Mesenchymal stem cell (in vitro differentiated cells and primary cell): ENCODE results near the gene RAP1GAP2.
A peak's percentile ranks its signal among the peaks of the same experiment; 100 is the strongest.

Experiments
- DNase-seq: peaks from one replicate; pipeline ENCODE4 v3.0.0-alpha.2; 2013
- H2AFZ ChIP-seq: one replicate; pipeline ENCODE4 v1.6.1; 2013; ENCODE audit warnings: low read depth, mild to moderate bottlenecking, control low read depth, inconsistent platforms, low read length, moderate library complexity
- H2AK5ac ChIP-seq: 2 replicates; pipeline ENCODE4 v1.6.1; 2013; ENCODE audit warnings: low read length, moderate library complexity, mild to moderate bottlenecking, inconsistent platforms; ENCODE audit not compliant: severe bottlenecking
- H2BK120ac ChIP-seq: one replicate; pipeline ENCODE4 v1.6.1; 2013; ENCODE audit warnings: low read depth, mild to moderate bottlenecking, inconsistent platforms, low read length, moderate library complexity
- H2BK12ac ChIP-seq, 2 experiments: one replicate each; pipeline ENCODE4 v1.6.1; 2013; ENCODE audit warnings: inconsistent platforms in 2 of 2, low read length in 2 of 2, mild to moderate bottlenecking in 2 of 2, moderate library complexity in 2 of 2, control low read depth in 1 of 2
- H2BK15ac ChIP-seq: one replicate; pipeline ENCODE4 v1.6.1; 2013; ENCODE audit warnings: mild to moderate bottlenecking, low read depth, inconsistent platforms; ENCODE audit not compliant: poor library complexity, severe bottlenecking
- H2BK5ac ChIP-seq: 2 replicates; pipeline ENCODE4 v1.6.1; 2013; ENCODE audit warnings: low read depth, mild to moderate bottlenecking, low read length, control low read depth, inconsistent platforms; ENCODE audit not compliant: poor library complexity, severe bottlenecking
- H3K14ac ChIP-seq, 2 experiments: one replicate each; pipeline ENCODE4 v1.6.1; 2013; ENCODE audit warnings: inconsistent platforms in 2 of 2, low read length in 2 of 2, control low read depth in 1 of 2, mild to moderate bottlenecking in 1 of 2, moderate library complexity in 1 of 2
- H3K18ac ChIP-seq, 2 experiments: one replicate each; pipeline ENCODE4 v1.6.1; 2013; ENCODE audit warnings: inconsistent platforms in 2 of 2, low read length in 2 of 2, control low read depth in 1 of 2, low read depth in 1 of 2, mild to moderate bottlenecking in 1 of 2
- H3K23ac ChIP-seq, 2 experiments: one replicate each; pipeline ENCODE4 v1.6.1; 2013; ENCODE audit warnings: inconsistent platforms in 2 of 2, low read length in 2 of 2, mild to moderate bottlenecking in 2 of 2, moderate library complexity in 2 of 2, control low read depth in 1 of 2
- H3K27ac ChIP-seq: 2 replicates; pipeline ENCODE4 v1.5.1; 2013; ENCODE audit warnings: mild to moderate bottlenecking, moderate library complexity, low read length, control low read depth, inconsistent platforms; ENCODE audit not compliant: poor library complexity, severe bottlenecking
- H3K27me3 ChIP-seq, 2 experiments: 2 replicates each; pipeline versions ENCODE4 v1.6.1 to v1.7.0; 2013; ENCODE audit warnings: low read length in 2 of 2, mild to moderate bottlenecking in 2 of 2, moderate library complexity in 2 of 2, control low read depth in 1 of 2, inconsistent platforms in 1 of 2; ENCODE audit not compliant: control insufficient read depth in 1 of 2, insufficient read depth in 1 of 2
- H3K36me3 ChIP-seq, 2 experiments: 2 replicates each; pipeline versions ENCODE4 v1.6.1 to v1.7.0; 2013; ENCODE audit warnings: low read length in 2 of 2, control low read depth in 1 of 2, inconsistent platforms in 1 of 2, low read depth in 1 of 2, mild to moderate bottlenecking in 1 of 2; ENCODE audit not compliant: insufficient read depth in 2 of 2, control insufficient read depth in 1 of 2
- H3K4ac ChIP-seq, 2 experiments: one replicate each; pipeline ENCODE4 v1.6.1; 2013; ENCODE audit warnings: inconsistent platforms in 2 of 2, low read length in 2 of 2, mild to moderate bottlenecking in 2 of 2, moderate library complexity in 2 of 2, control low read depth in 1 of 2, low read depth in 1 of 2
- H3K4me1 ChIP-seq: 2 replicates; pipeline ENCODE4 v1.6.1; 2013; ENCODE audit warnings: low read depth, low read length, control low read depth; ENCODE audit not compliant: control insufficient read depth, insufficient read depth
- H3K4me2 ChIP-seq: 2 replicates; pipeline ENCODE4 v1.6.1; 2013; ENCODE audit warnings: low read length, mild to moderate bottlenecking, inconsistent platforms; ENCODE audit not compliant: poor library complexity, severe bottlenecking
- H3K4me3 ChIP-seq, 2 experiments: 2 replicates each; pipeline versions ENCODE4 v1.5.1 to v1.7.0; 2013; ENCODE audit warnings: low read length in 2 of 2, mild to moderate bottlenecking in 2 of 2, control low read depth in 1 of 2, low read depth in 1 of 2; ENCODE audit not compliant: insufficient read depth in 1 of 2
- H3K79me1 ChIP-seq: replicated peaks from 2 replicates; pipeline ENCODE4 v1.6.1; 2013; ENCODE audit warnings: mild to moderate bottlenecking, control low read depth, low read length, inconsistent platforms; ENCODE audit not compliant: poor library complexity, severe bottlenecking
- H3K9ac ChIP-seq: 2 replicates; pipeline ENCODE4 v1.7.0; 2013; ENCODE audit warnings: mild to moderate bottlenecking, low read length, moderate library complexity
- H3K9me3 ChIP-seq: 2 replicates; pipeline ENCODE4 v1.7.0; 2013; ENCODE audit warnings: mild to moderate bottlenecking, low read length; ENCODE audit not compliant: control insufficient read depth
- H4K8ac ChIP-seq: one replicate; pipeline ENCODE4 v1.6.1; 2013; ENCODE audit warnings: inconsistent platforms, mild to moderate bottlenecking, low read length, moderate library complexity
- H4K91ac ChIP-seq: one replicate; pipeline ENCODE4 v1.6.1; 2013; ENCODE audit warnings: mild to moderate bottlenecking, low read length, inconsistent platforms
- WGBS: methylation state at CpG from one replicate; pipeline ENCODE4 v1.1.7; 2013; ENCODE audit warnings: mixed read lengths; 5-methylcytosine and 5-hydroxymethylcytosine counted together

RAP1GAP2 gene

DNA sequence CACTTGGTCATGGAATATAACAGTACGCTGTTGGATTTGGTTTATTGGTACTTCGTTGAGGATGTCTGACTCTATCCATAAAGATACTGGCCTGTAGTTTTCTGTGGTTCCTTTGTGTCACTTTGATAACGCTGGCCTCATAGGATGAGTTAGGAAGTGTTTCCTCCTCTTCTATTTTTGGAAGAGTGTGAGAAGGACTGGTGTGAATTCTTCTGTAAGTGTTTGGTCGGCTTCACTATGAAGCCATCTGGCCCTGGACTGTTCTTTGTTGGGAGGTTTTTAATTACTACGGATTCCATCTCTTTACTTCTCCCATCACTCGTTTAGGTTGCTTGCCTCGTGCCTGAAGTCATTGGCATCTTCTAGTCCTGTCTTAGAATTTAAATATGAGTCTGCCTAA, 149.9 kb downstream of the RAP1GAP2 start:
- no peak overlapping the region for H2AFZ ChIP-seq
- no peak for DNase-seq
- H4K91ac ChIP-seq = no peak overlapping the region

DNA sequence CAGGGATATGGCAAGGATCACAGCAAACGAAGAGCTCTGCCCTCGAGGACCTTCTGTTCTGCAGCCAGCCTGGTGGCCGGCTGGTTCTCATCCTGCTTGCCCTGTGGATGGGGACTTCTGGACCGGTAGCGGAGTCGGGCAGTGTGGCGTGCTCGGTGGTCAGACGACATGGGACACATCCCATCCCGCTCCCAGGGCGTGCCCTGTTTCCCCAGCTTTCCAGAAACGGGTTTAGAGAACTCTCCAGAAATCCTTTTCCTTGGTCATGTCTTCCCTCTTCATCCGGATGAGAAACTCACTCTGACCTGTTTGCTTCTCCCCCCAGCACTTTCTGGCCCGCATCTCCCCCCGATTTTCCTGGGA, 151.3 kb downstream of the RAP1GAP2 start:
- H2BK5ac ChIP-seq = no peak overlapping the region
- H3K27ac ChIP-seq = no peak overlapping the region
- H4K91ac ChIP-seq = no peak overlapping the region
- no peak overlapping the region for H3K4me3 ChIP-seq
- H2BK15ac ChIP-seq = no peak overlapping the region
- no peak overlapping the region for H2AFZ ChIP-seq
- no peak overlapping the region for H4K8ac ChIP-seq
- peaks cover 6% of the 10 kb centered on the region for H3K4me1 ChIP-seq
- H3K23ac ChIP-seq = no peak overlapping the region
- H3K79me1 ChIP-seq = no peaks in the 10 kb centered on the region
- H3K18ac ChIP-seq = no peak overlapping the region
- no peak overlapping the region for H3K4me2 ChIP-seq
- H3K14ac ChIP-seq = no peak overlapping the region
- H3K4ac ChIP-seq = no peak overlapping the region
- 87% methylated on average over 13 of the region's 15 CpGs for WGBS
- H2BK120ac ChIP-seq = no peak overlapping the region
- H3K36me3 ChIP-seq = peaks cover 0 to 4% of the 10 kb centered on the region in 2 experiments
- H3K9ac ChIP-seq = no peak overlapping the region
- no peak overlapping the region for H2BK12ac ChIP-seq
- H3K27me3 ChIP-seq = peaks cover 4 to 11% of the 10 kb centered on the region in 2 experiments
- H2AK5ac ChIP-seq = no peak overlapping the region
- no peak for DNase-seq
- no peaks in the 10 kb centered on the region for H3K9me3 ChIP-seq

More for the DNA sequence above, 149.9 kb downstream of the RAP1GAP2 start:
- no peak overlapping the region for H2BK120ac ChIP-seq
- H3K14ac ChIP-seq = no peak overlapping the region
- H3K4ac ChIP-seq = no peak overlapping the region
- H2BK15ac ChIP-seq = no peak overlapping the region
- H3K9me3 ChIP-seq = no peaks in the 10 kb centered on the region
- H3K4me3 ChIP-seq = no peak overlapping the region
- peaks cover 6% of the 10 kb centered on the region for H3K4me1 ChIP-seq
- WGBS = 87% methylated on average over 6 of the region's 7 CpGs
- no peak overlapping the region for H2BK12ac ChIP-seq
- peaks cover 4 to 11% of the 10 kb centered on the region in 2 experiments for H3K27me3 ChIP-seq
- no peak overlapping the region for H3K27ac ChIP-seq
- H2BK5ac ChIP-seq = no peak overlapping the region
- H3K9ac ChIP-seq = no peak overlapping the region
- H3K4me2 ChIP-seq = no peak overlapping the region
- H3K18ac ChIP-seq = no peak overlapping the region
- H3K36me3 ChIP-seq = peaks cover 0 to 4% of the 10 kb centered on the region in 2 experiments
- H3K23ac ChIP-seq = no peak overlapping the region
- no peaks in the 10 kb centered on the region for H3K79me1 ChIP-seq
- H2AK5ac ChIP-seq = no peak overlapping the region
- H4K8ac ChIP-seq = no peak overlapping the region

DNA sequence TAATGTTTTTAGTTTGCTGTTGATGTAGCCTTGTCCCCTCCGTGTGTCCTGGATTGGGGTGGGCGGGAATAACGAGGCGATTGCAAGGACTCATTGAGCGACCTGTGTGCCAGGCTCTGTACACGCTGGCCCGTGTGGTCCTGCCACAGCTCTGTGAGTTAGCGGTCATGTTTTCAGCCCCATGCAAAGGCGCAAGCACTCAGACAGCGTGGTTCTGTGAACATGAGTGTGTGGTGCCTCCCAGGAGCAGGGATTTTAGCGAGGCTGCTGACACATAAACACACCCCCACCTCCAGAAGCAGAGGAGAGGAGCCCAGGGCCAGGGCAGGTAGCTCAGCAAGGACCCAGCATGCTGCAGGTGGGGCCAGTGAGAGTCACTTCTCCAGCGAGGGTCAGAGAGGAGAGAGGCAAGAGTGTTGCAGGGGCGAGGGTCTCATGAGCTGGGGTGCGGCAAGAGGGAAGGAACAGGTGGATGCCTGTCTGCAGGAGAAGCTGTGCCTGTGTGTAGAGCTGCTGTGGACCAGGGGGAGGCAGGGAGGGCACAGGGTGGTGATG, 151.8 kb downstream of the RAP1GAP2 start:
- H3K4me3 ChIP-seq = no peak overlapping the region
- no peak overlapping the region for H2BK120ac ChIP-seq
- no peak overlapping the region for H3K9ac ChIP-seq
- peak overlapping the region; percentile 43 for H4K91ac ChIP-seq
- H3K9me3 ChIP-seq = no peaks in the 10 kb centered on the region
- no peak overlapping the region for H3K4ac ChIP-seq
- H2BK15ac ChIP-seq = peak overlapping the region; percentile 46
- H3K27me3 ChIP-seq = peaks cover 4 to 11% of the 10 kb centered on the region in 2 experiments
- no peak overlapping the region for H2AFZ ChIP-seq
- H3K23ac ChIP-seq = no peak overlapping the region
- no peak overlapping the region for H3K18ac ChIP-seq
- peaks cover 0 to 4% of the 10 kb centered on the region in 2 experiments for H3K36me3 ChIP-seq
- no peak overlapping the region for H2BK12ac ChIP-seq
- H3K14ac ChIP-seq = no peak overlapping the region
- no peak for DNase-seq
- 85% methylated on average over 13 of the region's 14 CpGs for WGBS
- H3K4me2 ChIP-seq = no peak overlapping the region
- peaks cover 6% of the 10 kb centered on the region for H3K4me1 ChIP-seq
- H3K79me1 ChIP-seq = no peaks in the 10 kb centered on the region
- no peak overlapping the region for H3K27ac ChIP-seq
- no peak overlapping the region for H4K8ac ChIP-seq
- H2BK5ac ChIP-seq = no peak overlapping the region
- H2AK5ac ChIP-seq = no peak overlapping the region

DNA sequence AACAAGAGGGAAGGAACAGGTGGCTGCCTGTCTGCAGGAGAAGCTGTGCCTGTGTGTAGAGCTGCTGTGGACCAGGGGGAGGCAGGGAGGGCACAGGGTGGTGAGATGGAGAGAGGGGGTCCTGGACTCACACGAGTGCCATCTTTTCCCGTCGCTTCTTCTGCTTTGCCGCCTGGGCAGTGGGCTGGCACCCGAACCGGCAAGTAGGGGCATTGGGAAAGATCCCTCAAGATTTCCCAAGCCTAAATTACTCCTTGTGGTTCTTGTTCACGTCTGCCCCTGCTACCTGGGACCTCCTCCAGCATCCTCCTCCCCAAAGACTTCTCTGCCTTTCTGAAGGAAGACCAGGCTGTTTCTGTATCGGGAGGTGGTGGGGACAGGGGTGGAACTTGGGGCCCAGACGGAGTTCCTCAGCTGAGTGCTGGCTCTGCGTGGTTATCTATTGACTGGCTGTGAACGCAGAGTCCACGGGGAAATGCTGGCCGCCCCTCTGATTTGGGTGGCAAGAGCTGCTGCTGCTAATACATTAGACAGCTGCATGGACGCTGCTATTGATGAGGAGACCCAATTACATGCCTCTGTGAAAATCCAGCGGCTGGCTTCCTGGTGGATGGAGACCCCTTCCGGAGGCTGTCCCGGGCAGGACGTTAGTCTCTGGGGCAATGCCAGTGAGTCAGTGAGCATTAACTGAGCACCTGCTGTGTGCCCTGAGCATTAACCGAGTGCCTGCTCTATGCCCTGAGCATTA, 152.7 kb downstream of the RAP1GAP2 start:
- DNase-seq = no peak
- H3K18ac ChIP-seq = no peak overlapping the region
- WGBS = 77% methylated on average over 17 of the region's 19 CpGs
- no peak overlapping the region for H3K4me3 ChIP-seq
- no peak overlapping the region for H2BK15ac ChIP-seq
- H4K8ac ChIP-seq = no peak overlapping the region
- no peak overlapping the region for H3K23ac ChIP-seq
- H2BK120ac ChIP-seq = no peak overlapping the region
- H3K14ac ChIP-seq = no peak overlapping the region
- no peaks in the 10 kb centered on the region for H3K9me3 ChIP-seq
- no peak overlapping the region for H2BK5ac ChIP-seq
- H3K27ac ChIP-seq = no peak overlapping the region
- no peak overlapping the region for H2AK5ac ChIP-seq
- no peak overlapping the region for H3K4me2 ChIP-seq
- no peak overlapping the region for H3K9ac ChIP-seq
- no peak overlapping the region for H2AFZ ChIP-seq
- peaks cover 4 to 11% of the 10 kb centered on the region in 2 experiments for H3K27me3 ChIP-seq
- no peak overlapping the region for H3K4ac ChIP-seq
- H2BK12ac ChIP-seq = no peak overlapping the region
- H3K79me1 ChIP-seq = no peaks in the 10 kb centered on the region
- peaks cover 6% of the 10 kb centered on the region for H3K4me1 ChIP-seq
- H4K91ac ChIP-seq = no peak overlapping the region
- H3K36me3 ChIP-seq = peaks cover 0 to 4% of the 10 kb centered on the region in 2 experiments
